Kidney (tissue), 14 donors: ENCODE measurements around the gene ALDH4A1. TPM values are rescaled to one million over a fixed set of nuclear protein-coding genes. Genes with fewer than 3 reads are reported as not detected.

Experiments
- DNase-seq, 5 donors: peaks; one replicate each; pipeline ENCODE4 v3.0.0-alpha.2; 2013 to 2020
- FAIRE-seq: peaks from 2 replicates; lab custom pipeline; 2012; peaks lifted over from hg19 to GRCh38; lab: Jason Lieb, UNC
- H3K27ac ChIP-seq, 2 donors: one replicate each; pipeline ENCODE4 v1.7.0; 2013; ENCODE audit warnings: low read depth in 2 of 2, low read length in 2 of 2, inconsistent platforms in 1 of 2
- H3K27me3 ChIP-seq: one replicate; pipeline ENCODE4 v1.7.1; 2013; ENCODE audit warnings: low read length, inconsistent platforms; ENCODE audit not compliant: control insufficient read depth, insufficient read depth
- H3K36me3 ChIP-seq, 3 donors: one replicate each; pipeline versions ENCODE4 v1.7.0 to v1.7.1; 2013; ENCODE audit warnings: low read length in 3 of 3, control low read depth in 1 of 3, inconsistent platforms in 1 of 3; ENCODE audit not compliant: insufficient read depth in 3 of 3, control insufficient read depth in 2 of 3
- H3K4me1 ChIP-seq, 3 donors: one replicate each; pipeline versions ENCODE4 v1.7.0 to v1.7.1; 2013; ENCODE audit warnings: low read length in 3 of 3, inconsistent platforms in 1 of 3, low read depth in 1 of 3; ENCODE audit not compliant: control insufficient read depth in 2 of 3, insufficient read depth in 2 of 3
- H3K4me3 ChIP-seq, 3 donors: one replicate each; pipeline versions ENCODE4 v1.7.0 to v1.8.1; 2013; ENCODE audit warnings: low read length in 3 of 3, control low read depth in 1 of 3, inconsistent platforms in 1 of 3
- H3K9ac ChIP-seq, 3 donors: one replicate each; pipeline versions ENCODE4 v1.7.0 to v1.7.1; 2013; ENCODE audit warnings: low read length in 3 of 3, control low read depth in 1 of 3, inconsistent platforms in 1 of 3
- H3K9me3 ChIP-seq, 3 donors: one replicate each; pipeline versions ENCODE4 v1.7.0 to v1.7.1; 2013; ENCODE audit warnings: low read length in 3 of 3, control low read depth in 1 of 3, inconsistent platforms in 1 of 3; ENCODE audit not compliant: control insufficient read depth in 2 of 3, insufficient read depth in 1 of 3
- intact Hi-C: fragments of 100-400 bp; cut with DNase I; formaldehyde crosslinking; loops from one replicate; pipeline ENCODE4 v1.11.1; 2022
- polyA plus RNA-seq: library from polyadenylated mRNA; stranded (reverse); fragments of 350-450 nt; fragmentation: Illumina TruSeq; extraction: RNeasy Lipid Tissue Mini Kit (QIAGEN cat#74804); gene quantifications from one replicate; pipeline ENCODE4 v1.2.3, GENCODE V29; 2014; ENCODE audit warnings: low read depth, low replicate concordance; ENCODE audit not compliant: insufficient read depth
- total RNA-seq: library from RNA; stranded (reverse); fragmentation: NEBNext Ultra II Directional; extraction: Animal tissue kit (Norgen Biotek cat#: 25700); gene quantifications from one replicate; pipeline ENCODE4 v1.2.1, GENCODE V29; 2021
- TF ChIP-seq, protein P1 (sequence below): IDR thresholded peaks from 3 replicates; pipeline ENCODE4 v1.5.1; 2012; ENCODE audit warnings: mild to moderate bottlenecking, moderate library complexity, borderline replicate concordance; ENCODE audit not compliant: insufficient read depth; ENCODE audit errors: extremely low read depth
- donor health status: control.
- donor health status: control.
- donor health status: control.
- donor health status: control.
- donor health status: control.
- donor health status: DM: yes; HTN: yes; CAD: no.
- donor health status: Normal renal cell carcinoma (clear cell type).

Gene ALDH4A1
- total and polyA plus RNA-seq, 2 donors from 2014 or later = 49.3 to 352 TPM

- H3K4me3 ChIP-seq = no peak overlapping the region
- FAIRE-seq (no peak), DNase-seq (peak in 3 of 5 donors; percentile 50 to 72 (median 71))
- peak overlapping the region; percentile 2 to 45 for H3K27ac ChIP-seq
- H3K9me3 ChIP-seq = no peaks in the 10 kb centered on the region
- intact Hi-C loops = no loop called here
- TF ChIP-seq, protein P1, sequence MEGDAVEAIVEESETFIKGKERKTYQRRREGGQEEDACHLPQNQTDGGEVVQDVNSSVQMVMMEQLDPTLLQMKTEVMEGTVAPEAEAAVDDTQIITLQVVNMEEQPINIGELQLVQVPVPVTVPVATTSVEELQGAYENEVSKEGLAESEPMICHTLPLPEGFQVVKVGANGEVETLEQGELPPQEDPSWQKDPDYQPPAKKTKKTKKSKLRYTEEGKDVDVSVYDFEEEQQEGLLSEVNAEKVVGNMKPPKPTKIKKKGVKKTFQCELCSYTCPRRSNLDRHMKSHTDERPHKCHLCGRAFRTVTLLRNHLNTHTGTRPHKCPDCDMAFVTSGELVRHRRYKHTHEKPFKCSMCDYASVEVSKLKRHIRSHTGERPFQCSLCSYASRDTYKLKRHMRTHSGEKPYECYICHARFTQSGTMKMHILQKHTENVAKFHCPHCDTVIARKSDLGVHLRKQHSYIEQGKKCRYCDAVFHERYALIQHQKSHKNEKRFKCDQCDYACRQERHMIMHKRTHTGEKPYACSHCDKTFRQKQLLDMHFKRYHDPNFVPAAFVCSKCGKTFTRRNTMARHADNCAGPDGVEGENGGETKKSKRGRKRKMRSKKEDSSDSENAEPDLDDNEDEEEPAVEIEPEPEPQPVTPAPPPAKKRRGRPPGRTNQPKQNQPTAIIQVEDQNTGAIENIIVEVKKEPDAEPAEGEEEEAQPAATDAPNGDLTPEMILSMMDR = no peak
- H3K27me3 ChIP-seq = no peaks in the 10 kb centered on the region
- no peaks in the 10 kb centered on the region for H3K36me3 ChIP-seq
- H3K4me1 ChIP-seq = peaks cover 9 to 47% (median 24%) of the 10 kb centered on the region in 3 donors
- no peak overlapping the region for H3K9ac ChIP-seq
These were observed 21.9 kb upstream of the ALDH4A1 start for GRCh38 chr1:18924221-18924691.

- Histone ChIP-seq H3K27ac (peak overlapping the region; percentile 43 to 94), H3K36me3 (no peaks in the 10 kb centered on the region), H3K9ac (peak overlapping the region in 1 of 3 donors; percentile 65), H3K9me3 (no peaks in the 10 kb centered on the region), H3K4me1 (peaks cover 9 to 47% (median 24%) of the 10 kb centered on the region in 3 donors), H3K27me3 (no peaks in the 10 kb centered on the region), H3K4me3 (peak overlapping the region in 1 of 3 donors; percentile 29)
- intact Hi-C loops = no loop called here
- FAIRE-seq (no peak), DNase-seq (peak in 4 of 5 donors; percentile 78 to 92 (median 82))
- TF ChIP-seq, protein P1 = no peak
These were observed 21.4 kb upstream of the ALDH4A1 start for GRCh38 chr1:18923756-18924211.

DNA sequence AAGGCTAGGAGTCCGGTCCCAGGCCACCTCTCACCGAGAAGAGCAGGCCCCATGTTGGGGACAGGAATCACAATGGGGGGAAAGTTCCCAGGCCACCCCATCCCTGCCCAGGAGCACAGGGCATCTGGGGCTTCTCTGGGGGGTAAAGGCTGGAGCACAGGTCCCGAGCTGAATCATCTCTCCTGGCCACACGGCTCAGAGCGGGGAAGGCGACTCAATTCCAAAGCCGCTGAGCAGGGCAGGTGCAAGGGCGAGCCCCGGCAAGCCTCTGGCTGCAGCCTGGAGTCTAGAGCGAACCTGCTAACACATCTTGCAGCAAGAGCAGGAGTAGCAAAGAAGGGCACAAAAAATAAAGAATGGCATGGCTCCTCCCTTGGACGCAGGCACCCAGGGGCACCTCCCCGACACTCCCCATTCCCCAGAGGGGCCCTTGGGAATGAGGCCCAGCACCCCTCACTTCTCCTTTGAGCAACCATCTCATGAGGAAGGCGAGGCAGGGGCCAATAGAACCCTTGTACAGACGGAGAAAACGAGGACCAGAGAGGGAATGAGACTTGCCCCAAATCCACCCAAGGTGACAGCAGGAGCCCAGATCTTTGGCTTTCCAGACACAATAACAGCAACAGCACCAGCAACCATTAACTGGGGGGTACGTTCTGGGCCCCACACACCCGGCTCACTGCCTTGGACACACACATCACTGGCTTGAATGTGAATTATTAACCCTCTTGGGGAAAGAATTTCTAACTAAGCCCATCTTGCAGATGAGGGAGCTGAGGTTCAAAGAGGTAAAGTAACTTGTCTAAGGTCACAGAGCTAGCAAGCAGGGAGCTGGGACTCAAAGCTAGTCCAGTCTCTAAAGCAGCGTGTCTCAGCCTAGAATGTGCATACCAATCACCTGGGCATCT lies 20.7 kb upstream of the ALDH4A1 start:
- no peak for DNase-seq
- Histone ChIP-seq H3K27me3 (no peaks in the 10 kb centered on the region), H3K4me1 (peaks cover 9 to 44% (median 24%) of the 10 kb centered on the region in 3 donors), H3K9me3 (no peaks in the 10 kb centered on the region), H3K4me3 (peak overlapping the region in 1 of 3 donors; percentile 29), H3K9ac (peak overlapping the region in 2 of 3 donors; percentile 65 to 66), H3K27ac (peak overlapping the region; percentile 43 to 94), H3K36me3 (no peaks in the 10 kb centered on the region)
- no peak for FAIRE-seq
- intact Hi-C loops = no loop called here
- TF ChIP-seq, protein P1 = no peak
